ENCODE results near the gene CTNNAL1.

The CTNNAL1 gene

GRCh38 chr9:108991479-108991878, 21.8 kb downstream of the CTNNAL1 start:
- no peaks in the 10 kb centered on the region for H3K27me3 ChIP-seq (ENCODE audit: insufficient read depth, low read depth)
- H3K36me3 ChIP-seq (ENCODE audit: insufficient read depth), result no peaks in the 10 kb centered on the region

DNA sequence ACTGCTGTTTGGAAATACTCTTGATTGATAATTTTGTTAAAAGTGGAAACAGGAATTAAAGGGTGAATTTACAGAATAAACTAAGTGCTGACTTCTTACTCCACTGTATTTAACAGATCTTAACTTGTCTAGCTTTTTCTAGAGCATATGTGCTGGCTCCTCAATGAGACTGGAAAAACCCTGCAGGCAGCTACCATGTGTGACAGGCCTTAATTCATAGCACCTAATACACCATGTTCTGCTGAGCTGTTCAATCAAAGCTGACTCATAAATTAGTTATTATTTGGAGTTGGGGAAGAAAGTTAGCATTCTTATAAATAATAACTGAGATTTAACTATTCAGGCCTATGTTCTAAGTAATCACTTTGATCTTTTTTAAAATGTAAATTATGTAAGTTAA, 29.4 kb downstream of the CTNNAL1 start:
- Histone ChIP-seq H3K27me3 (ENCODE audit: insufficient read depth, low read depth) (no peaks in the 10 kb centered on the region), H3K36me3 (ENCODE audit: insufficient read depth) (no peaks in the 10 kb centered on the region), H2AFZ (ENCODE audit: low read depth) (no peak overlapping the region), H3K4me3 (IDR thresholded peaks at IDR 0.05; ENCODE audit: insufficient read depth, low read depth, low read length) (no peak overlapping the region), H3K4me1 (ENCODE audit: low read depth, poor library complexity, severe bottlenecking) (no peaks in the 10 kb centered on the region), H3K79me2 (ENCODE audit: insufficient read depth, low read depth) (no peaks in the 10 kb centered on the region), H3K27ac (no peak overlapping the region), H3K9ac (no peak overlapping the region), H3K4me2 (no peak overlapping the region), H4K20me1 (ENCODE audit: insufficient read depth) (no peaks in the 10 kb centered on the region)
- TF ChIP-seq, protein P1, sequence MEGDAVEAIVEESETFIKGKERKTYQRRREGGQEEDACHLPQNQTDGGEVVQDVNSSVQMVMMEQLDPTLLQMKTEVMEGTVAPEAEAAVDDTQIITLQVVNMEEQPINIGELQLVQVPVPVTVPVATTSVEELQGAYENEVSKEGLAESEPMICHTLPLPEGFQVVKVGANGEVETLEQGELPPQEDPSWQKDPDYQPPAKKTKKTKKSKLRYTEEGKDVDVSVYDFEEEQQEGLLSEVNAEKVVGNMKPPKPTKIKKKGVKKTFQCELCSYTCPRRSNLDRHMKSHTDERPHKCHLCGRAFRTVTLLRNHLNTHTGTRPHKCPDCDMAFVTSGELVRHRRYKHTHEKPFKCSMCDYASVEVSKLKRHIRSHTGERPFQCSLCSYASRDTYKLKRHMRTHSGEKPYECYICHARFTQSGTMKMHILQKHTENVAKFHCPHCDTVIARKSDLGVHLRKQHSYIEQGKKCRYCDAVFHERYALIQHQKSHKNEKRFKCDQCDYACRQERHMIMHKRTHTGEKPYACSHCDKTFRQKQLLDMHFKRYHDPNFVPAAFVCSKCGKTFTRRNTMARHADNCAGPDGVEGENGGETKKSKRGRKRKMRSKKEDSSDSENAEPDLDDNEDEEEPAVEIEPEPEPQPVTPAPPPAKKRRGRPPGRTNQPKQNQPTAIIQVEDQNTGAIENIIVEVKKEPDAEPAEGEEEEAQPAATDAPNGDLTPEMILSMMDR (conservative IDR thresholded peaks at IDR 0.05; ENCODE audit: low read depth, low read length), result no peak

More at GRCh38 chr9:108991479-108991878, 21.8 kb downstream of the CTNNAL1 start:
- H4K20me1 ChIP-seq (ENCODE audit: insufficient read depth), result no peaks in the 10 kb centered on the region
- no peaks in the 10 kb centered on the region; the same call in 1 of the 2 replicates for H3K79me2 ChIP-seq (ENCODE audit: insufficient read depth, low read depth)
- H3K4me2 ChIP-seq, result no peak overlapping the region
- H3K4me1 ChIP-seq (ENCODE audit: low read depth, poor library complexity, severe bottlenecking), result no peaks in the 10 kb centered on the region
- H2AFZ ChIP-seq (ENCODE audit: low read depth), result no peak overlapping the region
- no peak overlapping the region for H3K27ac ChIP-seq
- no peak overlapping the region for H3K4me3 ChIP-seq (IDR thresholded peaks at IDR 0.05; ENCODE audit: insufficient read depth, low read depth, low read length)
- TF ChIP-seq, protein P1 (conservative IDR thresholded peaks at IDR 0.05; ENCODE audit: low read depth, low read length), result no peak
- H3K9ac ChIP-seq, result no peak overlapping the region

DNA sequence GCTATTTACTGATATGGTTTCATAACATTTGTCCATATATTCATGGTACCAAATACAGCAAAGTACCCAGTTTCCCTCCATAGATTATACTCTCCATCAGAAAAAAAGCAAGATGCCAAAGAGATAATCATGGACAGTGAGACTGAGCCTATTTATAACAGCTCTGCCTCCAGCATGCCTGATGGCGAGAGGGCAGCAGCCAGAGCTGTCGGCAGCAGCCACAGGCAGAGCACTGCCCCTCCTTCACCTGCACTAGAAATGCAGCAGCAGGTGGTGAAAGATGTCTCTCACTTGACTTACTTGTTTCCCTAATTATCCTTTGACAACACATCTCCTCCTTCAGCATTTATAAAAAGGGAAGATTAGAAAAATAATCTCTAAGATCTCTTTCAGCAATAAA, 32.4 kb downstream of the CTNNAL1 start:
- H3K27me3 ChIP-seq (ENCODE audit: insufficient read depth, low read depth), result no peaks in the 10 kb centered on the region
- no peak overlapping the region for H3K4me2 ChIP-seq
- TF ChIP-seq, protein P1 (conservative IDR thresholded peaks at IDR 0.05; ENCODE audit: low read depth, low read length), result no peak
- no peaks in the 10 kb centered on the region for H3K79me2 ChIP-seq (ENCODE audit: insufficient read depth, low read depth)
- H3K27ac ChIP-seq, result no peak overlapping the region
- no peaks in the 10 kb centered on the region for H4K20me1 ChIP-seq (ENCODE audit: insufficient read depth)
- H2AFZ ChIP-seq (ENCODE audit: low read depth), result no peak overlapping the region
- no peak overlapping the region for H3K9ac ChIP-seq
- no peak overlapping the region for H3K4me3 ChIP-seq (IDR thresholded peaks at IDR 0.05; ENCODE audit: insufficient read depth, low read depth, low read length)
- H3K36me3 ChIP-seq (ENCODE audit: insufficient read depth), result no peaks in the 10 kb centered on the region
- no peaks in the 10 kb centered on the region for H3K4me1 ChIP-seq (ENCODE audit: low read depth, poor library complexity, severe bottlenecking)

GRCh38 chr9:108978205-108978604, 35.1 kb downstream of the CTNNAL1 start:
- Histone ChIP-seq H3K4me2 (no peak overlapping the region), H2AFZ (ENCODE audit: low read depth) (no peak overlapping the region), H3K79me2 (ENCODE audit: insufficient read depth, low read depth) (no peaks in the 10 kb centered on the region), H3K9ac (no peak overlapping the region), H3K36me3 (ENCODE audit: insufficient read depth) (no peaks in the 10 kb centered on the region), H3K4me3 (IDR thresholded peaks at IDR 0.05; ENCODE audit: insufficient read depth, low read depth, low read length) (no peak overlapping the region), H3K27ac (no peak overlapping the region), H3K27me3 (ENCODE audit: insufficient read depth, low read depth) (no peaks in the 10 kb centered on the region), H3K4me1 (ENCODE audit: low read depth, poor library complexity, severe bottlenecking) (no peaks in the 10 kb centered on the region), H4K20me1 (ENCODE audit: insufficient read depth) (no peaks in the 10 kb centered on the region)
- TF ChIP-seq, protein P1 (conservative IDR thresholded peaks at IDR 0.05; ENCODE audit: low read depth, low read length), result no peak

Measured in KMS-11 (cell line).